ACC112 (cell line): Measurements from ENCODE around the gene HOXB2.

Source experiments
- H2AFZ ChIP-seq: fragments of 200-600 bp; sonication (generic); one replicate; pipeline ENCODE4 v1.6.0; 2017; ENCODE audit warnings: antibody characterized with exemption, low read length; ENCODE audit not compliant: unreplicated experiment
- H3K27ac ChIP-seq: fragments of 200-600 bp; sonication (generic); 2 replicates; pipeline ENCODE4 v1.5.1; 2014; ENCODE audit warnings: low read depth, mild to moderate bottlenecking, antibody characterized with exemption, low read length, moderate library complexity
- H3K27me3 ChIP-seq: fragments of 200-600 bp; sonication (generic); 2 replicates; pipeline ENCODE4 v1.6.1; 2014; ENCODE audit warnings: mild to moderate bottlenecking, antibody characterized with exemption, low read length, moderate library complexity, mixed read lengths; ENCODE audit not compliant: insufficient read depth
- H3K36me3 ChIP-seq: fragments of 200-600 bp; sonication (generic); 2 replicates; pipeline ENCODE4 v1.6.1; 2016; ENCODE audit warnings: mild to moderate bottlenecking, antibody characterized with exemption, low read length, moderate library complexity, mixed read lengths; ENCODE audit not compliant: insufficient read depth
- H3K4me1 ChIP-seq: fragments of 200-600 bp; sonication (generic); one replicate; pipeline ENCODE4 v1.6.1; 2016; ENCODE audit warnings: low read length, mixed read lengths; ENCODE audit not compliant: insufficient read depth, unreplicated experiment, control insufficient read depth
- H3K4me3 ChIP-seq: fragments of 200-600 bp; sonication (generic); 2 replicates; pipeline ENCODE4 v1.5.1; 2014; ENCODE audit warnings: mild to moderate bottlenecking, low read depth, low read length
- H3K79me2 ChIP-seq: fragments of 200-600 bp; sonication (generic); one replicate; pipeline ENCODE4 v1.6.0; 2016; ENCODE audit warnings: low read length; ENCODE audit not compliant: control insufficient read depth, unreplicated experiment, insufficient read depth

The HOXB2 gene

GRCh38 chr17:48550502-48551213 is 5.7 kb upstream of the HOXB2 start:
- Histone ChIP-seq H2AFZ (no peak overlapping the region), H3K27me3 (peaks cover 98% of the 10 kb centered on the region), H3K4me3 (no peak overlapping the region), H3K4me1 (no peaks in the 10 kb centered on the region), H3K27ac (no peak overlapping the region), H3K36me3 (no peaks in the 10 kb centered on the region), H3K79me2 (no peaks in the 10 kb centered on the region)

- H3K4me3 ChIP-seq: no peak overlapping the region
Observed at GRCh38 chr17:48549914-48550501, 5.1 kb upstream of the HOXB2 start.

GRCh38 chr17:48549281-48549630 is 4.3 kb upstream of the HOXB2 start:
- H3K4me1 ChIP-seq: no peaks in the 10 kb centered on the region
- no peaks in the 10 kb centered on the region for H3K79me2 ChIP-seq
- peaks cover 100% of the 10 kb centered on the region for H3K27me3 ChIP-seq
- no peak overlapping the region for H3K27ac ChIP-seq
- no peaks in the 10 kb centered on the region for H3K36me3 ChIP-seq
- H3K4me3 ChIP-seq: no peak overlapping the region
- no peak overlapping the region for H2AFZ ChIP-seq

More at GRCh38 chr17:48549914-48550501, 5.1 kb upstream of the HOXB2 start:
- Histone ChIP-seq H3K4me1 (no peaks in the 10 kb centered on the region), H2AFZ (no peak overlapping the region), H3K36me3 (no peaks in the 10 kb centered on the region), H3K27ac (no peak overlapping the region), H3K27me3 (peaks cover 100% of the 10 kb centered on the region), H3K79me2 (no peaks in the 10 kb centered on the region)

GRCh38 chr17:48548523-48549280 is 3.8 kb upstream of the HOXB2 start:
- H3K79me2 ChIP-seq: no peaks in the 10 kb centered on the region
- peaks cover 100% of the 10 kb centered on the region for H3K27me3 ChIP-seq
- no peak overlapping the region for H3K4me3 ChIP-seq
- no peak overlapping the region for H3K27ac ChIP-seq
- H3K36me3 ChIP-seq: no peaks in the 10 kb centered on the region
- H3K4me1 ChIP-seq: no peaks in the 10 kb centered on the region
- no peak overlapping the region for H2AFZ ChIP-seq

- peaks cover 100% of the 10 kb centered on the region for H3K27me3 ChIP-seq
- no peaks in the 10 kb centered on the region for H3K4me1 ChIP-seq
- H3K27ac ChIP-seq: no peak overlapping the region
- no peaks in the 10 kb centered on the region for H3K36me3 ChIP-seq
- no peaks in the 10 kb centered on the region for H3K79me2 ChIP-seq
- H3K4me3 ChIP-seq: no peak overlapping the region
- no peak overlapping the region for H2AFZ ChIP-seq
Observed at GRCh38 chr17:48547808-48548522, 3.1 kb upstream of the HOXB2 start.

GRCh38 chr17:48546924-48547807 is 2.3 kb upstream of the HOXB2 start:
- H3K27me3 ChIP-seq: peaks cover 100% of the 10 kb centered on the region
- H3K4me3 ChIP-seq: no peak overlapping the region
- no peak overlapping the region for H3K27ac ChIP-seq
- no peaks in the 10 kb centered on the region for H3K79me2 ChIP-seq
- H3K36me3 ChIP-seq: no peaks in the 10 kb centered on the region
- no peak overlapping the region for H2AFZ ChIP-seq
- H3K4me1 ChIP-seq: no peaks in the 10 kb centered on the region

- Histone ChIP-seq H3K36me3 (no peaks in the 10 kb centered on the region), H3K4me3 (no peak overlapping the region), H3K27ac (no peak overlapping the region), H3K27me3 (peaks cover 100% of the 10 kb centered on the region), H2AFZ (no peak overlapping the region), H3K4me1 (no peaks in the 10 kb centered on the region), H3K79me2 (no peaks in the 10 kb centered on the region)
Observed at GRCh38 chr17:48546137-48546923, 1.4 kb upstream of the HOXB2 start.

GRCh38 chr17:48545539-48545938 is 630 bp upstream of the HOXB2 start:
- Histone ChIP-seq H3K4me3 (no peak overlapping the region), H3K27ac (no peak overlapping the region), H3K36me3 (no peaks in the 10 kb centered on the region), H3K27me3 (peaks cover 99% of the 10 kb centered on the region), H2AFZ (no peak overlapping the region), H3K79me2 (no peaks in the 10 kb centered on the region), H3K4me1 (no peaks in the 10 kb centered on the region)

- Histone ChIP-seq H3K79me2 (no peaks in the 10 kb centered on the region), H3K27ac (no peak overlapping the region), H2AFZ (no peak overlapping the region), H3K4me1 (no peaks in the 10 kb centered on the region), H3K36me3 (no peaks in the 10 kb centered on the region), H3K4me3 (no peak overlapping the region), H3K27me3 (peaks cover 99% of the 10 kb centered on the region)
Observed at GRCh38 chr17:48544349-48545021, 424 bp downstream of the HOXB2 start.
